NOMO-1 treated with DMSO at 0.1 percent for 48 hours (cell line): Measurements from ENCODE around the gene UCN2.

Source experiments
- DNase-seq: peaks from one replicate; lab custom pipeline; 2025; ENCODE audit not compliant: unreplicated experiment; lab: John Stamatoyannopoulos, UW

The UCN2 gene

GRCh38 chr3:48563382-48563918 lies at the start of gene UCN2:
Gene UCN2 (minus strand): TSS chr3:48563781. CDS start chr3:48563124, 657 bp downstream.
- no peak for DNase-seq

- no peak for DNase-seq
Observed at GRCh38 chr3:48612309-48612708, 48.7 kb upstream of the UCN2 start.

- DNase-seq, result peak; percentile 91
Observed at GRCh38 chr3:48609088-48610005, 45.8 kb upstream of the UCN2 start, which contains the start of gene UQCRC1. Gene UQCRC1 (minus strand): TSS chr3:48609646. CDS start chr3:48609620, 26 bp downstream.

- DNase-seq, result no peak
Observed at GRCh38 chr3:48607519-48607918, 43.9 kb upstream of the UCN2 start.

GRCh38 chr3:48601622-48601994 lies 38.0 kb upstream of the UCN2 start:
- DNase-seq, result no peak

- DNase-seq, result no peak
Observed at GRCh38 chr3:48600711-48601621, 37.4 kb upstream of the UCN2 start.

- no peak for DNase-seq
Observed at GRCh38 chr3:48599509-48600285, 36.1 kb upstream of the UCN2 start.

- no peak for DNase-seq
Observed at GRCh38 chr3:48599077-48599501, 35.5 kb upstream of the UCN2 start.

- no peak for DNase-seq
Observed at GRCh38 chr3:48598323-48599076, 34.9 kb upstream of the UCN2 start.

- no peak for DNase-seq
Observed at GRCh38 chr3:48597408-48597800, 33.8 kb upstream of the UCN2 start.

- no peak for DNase-seq
Observed at GRCh38 chr3:48596676-48597407, 33.3 kb upstream of the UCN2 start.

- DNase-seq, result no peak
Observed at GRCh38 chr3:48596157-48596556, 32.6 kb upstream of the UCN2 start.

- DNase-seq, result no peak
Observed at GRCh38 chr3:48595526-48596121, 32.0 kb upstream of the UCN2 start.

- no peak for DNase-seq
Observed at GRCh38 chr3:48595075-48595525, 31.5 kb upstream of the UCN2 start, which contains the start of gene COL7A1. Gene COL7A1 (minus strand): TSS chr3:48595329. CDS start chr3:48595159, 170 bp downstream.

- no peak for DNase-seq
Observed at GRCh38 chr3:48594417-48595049, 31.0 kb upstream of the UCN2 start.

- no peak for DNase-seq
Observed at GRCh38 chr3:48593337-48593736, 29.8 kb upstream of the UCN2 start.

GRCh38 chr3:48592519-48593087 lies 29.0 kb upstream of the UCN2 start:
- no peak for DNase-seq
